K562 (cell line): Measurements from ENCODE around the gene P2RY8.

Source experiments
- CTCF ChIP-seq, 3 experiments: IDR thresholded peaks in 2 of 3; conservative IDR thresholded peaks in 1 of 3; 2 replicates each; pipeline ENCODE4 v1.5.1; 2011 to 2012; ENCODE audit warnings: low read length in 3 of 3, mild to moderate bottlenecking in 3 of 3, control low read depth in 2 of 3, improper control_type of control experiment in 1 of 3, inconsistent platforms in 1 of 3, low read depth in 1 of 3, mixed read lengths in 1 of 3, moderate library complexity in 1 of 3; ENCODE audit not compliant: insufficient read depth in 2 of 3
- GATAD2A ChIP-seq: fragments of 450-650 bp; IDR thresholded peaks from 2 replicates; pipeline ENCODE4 v1.6.1; 2017
- HMGXB4 ChIP-seq: sonication (generic); formaldehyde crosslinking; IDR thresholded peaks from 2 replicates; pipeline ENCODE4 v1.8.1; 2023; ENCODE audit warnings: mild to moderate bottlenecking, missing genetic modification reagents
- THRA ChIP-seq: fragments of 450-650 bp; IDR thresholded peaks from 2 replicates; pipeline ENCODE4 v1.6.1; 2017; ENCODE audit warnings: mild to moderate bottlenecking, moderate library complexity
- TRIM25 ChIP-seq: fragments of 450-650 bp; IDR thresholded peaks from 2 replicates; pipeline ENCODE4 v1.7.0; 2016; ENCODE audit warnings: borderline replicate concordance
- ZNF766 ChIP-seq: fragments of 200-800 bp; sonication (Bioruptor generic); conservative IDR thresholded peaks from 2 replicates; pipeline ENCODE4 v1.6.1; 2016; ENCODE audit warnings: missing genetic modification characterization, missing compliant biosample characterization

- TF ChIP-seq TRIM25 (no peak), ZNF766 (CRISPR knock-in tag) (no peak), HMGXB4 (CRISPR knock-in tag) (no peak), GATAD2A (no peak), THRA (no peak), CTCF (IDR thresholded peaks at IDR 0.05 in 2 of 3, conservative IDR thresholded peaks at IDR 0.05 in 1 of 3; ENCODE audit: insufficient read depth in 2 of 3, low read depth in 1 of 3, low read length in 3 of 3) (no peak)
Measured at GRCh38 chrX:1419545-1420355, 117.2 kb downstream of the P2RY8 start.
